HG02973 (cell line): Measurements from ENCODE around the gene LARP6.
"Not testable (repeated sequence)": the region's sequence is repeated elsewhere in the genome, so short reads cannot be mapped to it uniquely, and the experiment has no call there.

Experiments
- ATAC-seq: cut with Tn5 transposase; IDR thresholded peaks from one replicate; pipeline ENCODE4 v1.9.1; 2021; ENCODE audit warnings: moderate library complexity; ENCODE audit not compliant: unreplicated experiment

Gene LARP6

DNA sequence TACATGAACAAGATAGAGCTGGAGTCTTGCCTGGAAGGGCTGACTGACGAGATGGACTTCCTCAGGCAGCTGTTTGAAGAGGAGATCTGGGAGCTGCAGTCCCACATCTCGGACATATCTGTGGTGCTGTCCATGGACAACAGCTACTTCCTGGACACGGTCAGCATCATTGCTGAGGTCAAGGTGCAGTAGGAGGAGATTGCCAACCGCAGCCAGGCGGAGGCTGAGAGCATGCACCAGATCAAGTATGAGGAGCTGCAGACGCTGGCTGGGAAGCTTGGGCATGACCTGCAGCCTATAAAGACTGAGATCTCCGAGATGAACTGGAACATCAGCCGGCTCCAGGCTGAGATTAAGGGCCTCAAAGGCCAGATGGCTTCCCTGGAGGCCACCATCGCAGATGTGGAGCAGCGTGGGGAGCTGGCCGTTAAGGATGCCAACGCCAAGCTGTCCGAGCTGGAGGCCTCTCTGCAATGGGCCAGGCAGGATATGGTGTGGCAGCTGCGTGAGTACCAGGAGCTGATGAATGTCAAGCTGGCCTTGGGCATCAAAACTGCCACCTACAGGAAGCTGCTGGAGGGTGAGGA, 5.5 kb upstream of the LARP6 start:
- ATAC-seq, result no peak

GRCh38 chr15:70858614-70859321, 4.8 kb upstream of the LARP6 start:
- not testable (repeated sequence) for ATAC-seq

DNA sequence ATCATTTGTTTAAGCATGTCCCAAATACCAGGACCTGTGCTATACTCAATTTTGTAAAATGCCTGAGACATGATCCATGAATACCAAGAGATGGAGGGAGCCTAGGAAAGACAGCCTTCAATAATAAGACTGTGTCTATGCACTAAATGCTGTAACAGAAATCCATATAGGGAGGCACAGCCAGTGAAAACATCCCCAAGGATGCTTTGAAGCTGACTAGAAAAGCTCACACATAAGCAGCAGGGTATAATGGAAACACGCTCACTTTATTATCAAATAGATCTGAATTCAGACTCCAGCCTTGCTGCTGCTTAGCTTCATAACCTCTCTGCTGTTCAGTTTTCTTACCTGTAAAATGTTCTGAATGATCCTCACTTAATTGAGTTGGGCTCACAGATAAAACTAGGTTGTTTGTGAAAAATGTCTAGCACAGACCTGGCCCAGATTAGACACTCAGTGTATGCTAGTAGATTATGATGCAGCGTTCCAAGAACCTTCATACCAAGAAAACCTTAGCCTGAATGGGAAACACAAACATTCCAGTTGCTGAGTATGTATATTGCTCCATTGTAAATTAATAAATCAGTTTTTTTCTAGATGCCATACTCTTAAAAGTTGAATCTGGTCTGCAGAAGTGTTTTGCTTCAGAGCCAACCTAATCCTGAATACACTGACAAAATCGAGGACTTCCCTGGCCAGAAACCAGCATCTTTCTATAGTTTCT, 3.8 kb upstream of the LARP6 start:
- no peak for ATAC-seq

DNA sequence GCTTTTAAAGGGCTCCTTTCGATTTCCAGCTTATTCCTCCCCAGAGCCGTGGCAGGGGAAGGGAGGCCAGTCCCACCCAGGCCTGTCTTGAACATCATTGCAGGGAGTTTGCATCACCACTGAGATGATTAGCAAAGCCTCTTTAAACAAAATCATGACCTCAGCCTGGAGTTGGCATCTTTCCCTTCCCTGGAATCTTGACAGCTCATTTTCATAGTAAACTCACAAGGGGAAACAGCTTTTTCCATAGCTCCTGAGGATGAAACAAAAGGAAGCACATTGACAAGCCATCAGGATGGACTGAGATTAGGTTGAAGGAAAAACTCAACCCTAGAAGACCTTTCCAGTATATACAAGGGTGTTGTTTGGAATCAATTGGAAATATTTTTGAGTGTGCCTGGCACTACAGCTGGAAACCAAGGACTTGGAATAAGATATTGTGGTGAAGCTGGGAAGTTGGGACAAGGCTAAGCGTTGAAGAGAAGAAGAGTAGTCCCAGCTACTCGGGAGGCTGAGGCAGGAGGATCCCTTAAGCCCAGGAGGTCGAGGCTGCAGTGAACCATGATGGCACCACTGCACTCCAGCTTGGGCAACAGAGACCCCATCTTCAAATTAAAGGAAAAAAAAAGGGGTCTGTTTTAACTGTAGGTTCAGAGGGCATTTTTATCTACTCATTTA, 3.1 kb upstream of the LARP6 start:
- ATAC-seq, result no peak

DNA sequence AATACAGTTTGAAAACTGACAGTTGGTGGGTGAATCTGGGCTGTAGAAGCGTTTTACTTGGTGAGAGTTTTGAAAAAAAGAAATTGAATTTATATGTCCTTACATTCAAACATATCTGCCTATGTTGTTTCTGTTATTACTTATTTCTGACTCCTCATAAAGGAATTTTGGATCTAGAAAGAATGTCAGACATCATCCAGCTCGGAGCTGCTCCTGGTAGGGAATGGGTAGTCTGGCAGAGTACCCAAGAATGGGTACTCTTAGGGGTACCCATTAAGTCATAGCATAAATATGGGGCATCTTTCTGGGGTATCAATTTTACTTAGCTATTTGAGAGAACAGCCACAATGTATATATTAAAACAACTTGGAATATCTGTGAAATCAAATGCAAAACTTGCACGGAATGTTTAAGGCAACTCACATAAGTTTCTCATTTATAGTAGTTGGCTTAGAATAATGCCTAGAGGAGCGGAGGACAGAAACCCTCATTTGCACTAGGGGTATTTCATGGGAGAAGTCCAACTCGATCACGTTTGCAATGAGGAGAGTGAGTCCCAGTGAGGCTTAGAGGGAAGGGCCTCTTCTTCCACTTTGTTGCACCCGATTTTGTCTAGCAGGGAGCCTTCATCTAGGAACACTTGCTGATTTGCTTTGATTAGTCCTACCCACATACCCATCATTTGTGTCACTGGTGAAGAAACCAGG, 2.4 kb upstream of the LARP6 start:
- ATAC-seq, result no peak

GRCh38 chr15:70855764-70856163, 1.8 kb upstream of the LARP6 start:
- ATAC-seq, result no peak

DNA sequence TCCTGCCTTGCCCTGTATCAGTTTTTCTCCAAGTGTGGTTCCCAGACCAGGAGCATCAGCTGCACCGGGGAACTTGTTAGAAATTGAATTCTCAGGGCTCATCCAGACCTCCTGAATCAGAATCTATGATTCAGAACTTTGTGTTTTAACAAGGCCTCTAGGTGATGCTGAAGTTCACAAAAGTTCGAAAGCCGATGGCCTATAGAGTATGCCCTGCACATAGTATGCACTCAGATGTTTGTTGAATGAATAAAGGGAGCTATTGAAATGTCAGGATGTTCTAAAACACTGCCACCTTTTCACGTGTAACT, 664 bp upstream of the LARP6 start:
- no peak for ATAC-seq

DNA sequence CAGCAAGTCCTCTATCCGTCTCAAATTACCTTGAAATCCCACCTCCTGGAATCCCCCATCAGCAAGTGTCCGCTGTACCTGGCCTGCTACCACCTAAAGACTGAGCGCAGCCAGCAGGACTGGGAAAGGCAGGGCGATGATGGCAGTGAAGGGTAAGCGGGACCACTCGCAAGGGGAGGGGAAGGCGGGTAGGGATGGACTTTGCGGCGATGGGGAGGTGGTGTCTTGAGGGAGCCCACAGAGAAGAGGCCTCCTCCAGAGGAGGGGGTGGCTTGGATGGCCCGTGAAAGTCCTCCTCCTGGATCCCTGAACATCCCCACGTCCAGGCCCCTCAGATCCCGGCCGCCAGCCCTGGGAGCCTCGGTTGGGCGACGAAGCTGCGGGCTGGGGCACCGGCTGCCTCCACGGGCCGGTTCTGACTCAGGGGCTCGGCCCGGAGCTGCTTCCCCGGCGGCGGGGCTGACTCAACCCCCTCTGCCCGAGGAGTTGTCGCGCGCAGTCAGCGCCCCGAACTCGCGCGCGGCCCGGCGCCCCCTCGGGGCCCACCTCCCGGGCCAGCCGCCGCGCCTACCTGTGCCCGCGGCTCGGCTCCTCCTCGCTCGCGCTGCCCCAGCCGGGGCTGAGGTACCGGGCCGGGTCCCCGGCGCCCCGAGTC, 512 bp downstream of the LARP6 start:
- no peak for ATAC-seq

DNA sequence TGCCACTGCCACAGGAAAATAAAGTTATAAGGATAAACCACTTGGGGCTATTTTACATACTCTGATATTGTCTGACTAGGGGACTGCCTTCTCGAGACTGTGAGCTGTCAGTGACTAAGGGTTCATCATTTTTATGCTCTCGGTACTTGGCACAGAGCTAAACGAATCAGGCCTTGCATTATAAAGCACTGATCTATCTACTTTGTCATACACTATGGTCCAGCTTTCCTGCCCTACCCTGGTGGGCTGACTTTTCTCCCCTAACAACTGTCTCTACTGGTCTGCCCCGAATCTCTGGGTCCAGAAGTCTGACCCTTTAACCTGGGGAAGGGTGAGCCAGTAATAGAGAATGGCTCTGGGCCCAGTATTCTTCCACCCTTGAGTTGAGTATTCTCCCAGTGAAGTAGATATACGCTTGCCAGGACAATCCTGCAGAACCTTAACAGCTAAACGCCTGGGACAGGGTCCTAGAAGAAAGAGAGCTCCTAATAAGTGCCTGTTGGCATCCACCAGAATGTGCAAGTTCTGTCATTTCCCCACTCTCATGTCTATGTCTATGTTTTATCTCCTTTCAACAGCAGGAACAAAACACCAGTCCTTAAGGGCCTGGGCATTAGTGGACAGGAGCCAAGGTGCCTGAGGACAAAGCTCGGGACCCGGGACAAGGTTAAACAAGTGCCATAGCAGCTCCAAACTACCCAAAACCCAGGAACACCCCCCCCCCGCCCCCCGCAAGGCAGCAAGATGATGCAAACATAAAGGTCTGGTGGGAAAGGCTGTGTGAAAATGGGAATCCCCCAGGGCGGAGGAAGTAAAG, 1.2 kb downstream of the LARP6 start:
- no peak for ATAC-seq

DNA sequence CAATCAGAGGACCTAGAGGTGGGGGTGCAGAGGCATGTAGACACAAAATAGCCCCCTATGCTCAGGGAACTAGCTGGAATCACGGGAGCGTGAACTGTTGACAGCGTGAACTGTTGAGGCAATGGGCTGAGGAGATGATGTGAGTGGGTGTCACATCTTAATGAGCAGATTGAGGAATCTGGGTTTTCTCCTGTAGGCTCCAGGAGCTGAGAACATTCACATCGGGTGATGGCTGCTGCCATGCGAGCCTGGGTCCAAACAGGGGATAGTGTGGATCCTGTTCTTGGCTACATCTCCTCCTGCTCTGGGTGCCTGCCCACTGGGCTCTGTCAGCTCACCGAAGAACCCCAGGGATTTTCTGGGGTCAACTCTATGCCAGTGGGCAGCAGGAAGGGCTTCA, 2.1 kb downstream of the LARP6 start:
- no peak for ATAC-seq

GRCh38 chr15:70845602-70846360, 8.2 kb downstream of the LARP6 start:
- no peak for ATAC-seq

DNA sequence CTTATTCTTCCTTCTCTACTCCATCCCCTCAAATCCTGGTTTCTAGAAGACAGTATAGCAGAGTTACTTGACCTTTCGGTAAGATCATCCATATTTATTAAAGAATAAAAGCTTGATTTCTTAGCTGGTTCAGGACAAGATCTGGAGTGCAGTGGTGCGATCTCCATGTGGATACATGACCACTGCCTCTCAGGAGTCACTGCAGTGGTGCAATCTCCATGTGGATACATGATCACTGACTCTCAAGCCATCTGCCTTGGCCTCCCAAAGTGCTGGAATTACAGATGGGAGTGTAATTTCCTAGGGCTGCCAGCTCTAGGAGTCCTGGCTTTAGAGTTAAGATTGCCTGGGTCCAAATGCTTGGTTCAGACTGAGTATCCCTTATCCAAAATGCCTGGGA, 16.5 kb downstream of the LARP6 start:
- no peak for ATAC-seq

DNA sequence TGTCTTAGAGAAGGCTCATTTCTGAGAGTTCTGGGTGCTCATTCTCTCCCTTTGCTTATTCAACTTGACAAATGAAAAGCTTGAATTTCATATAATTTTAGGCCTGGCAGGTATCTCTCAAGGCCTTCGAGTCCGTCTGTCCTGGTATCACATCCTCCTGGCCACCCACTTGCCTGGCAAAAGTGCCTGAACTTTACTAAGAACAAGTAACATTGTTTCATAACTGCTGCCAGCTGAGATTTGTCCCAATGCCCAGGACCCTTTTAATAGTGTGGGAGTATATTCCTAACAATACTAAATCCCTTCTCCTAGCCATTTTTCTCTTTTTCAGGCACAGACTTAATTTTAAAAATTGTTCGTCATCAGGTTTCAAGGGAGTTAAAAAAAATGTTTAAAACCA, 18.1 kb downstream of the LARP6 start:
- no peak for ATAC-seq

DNA sequence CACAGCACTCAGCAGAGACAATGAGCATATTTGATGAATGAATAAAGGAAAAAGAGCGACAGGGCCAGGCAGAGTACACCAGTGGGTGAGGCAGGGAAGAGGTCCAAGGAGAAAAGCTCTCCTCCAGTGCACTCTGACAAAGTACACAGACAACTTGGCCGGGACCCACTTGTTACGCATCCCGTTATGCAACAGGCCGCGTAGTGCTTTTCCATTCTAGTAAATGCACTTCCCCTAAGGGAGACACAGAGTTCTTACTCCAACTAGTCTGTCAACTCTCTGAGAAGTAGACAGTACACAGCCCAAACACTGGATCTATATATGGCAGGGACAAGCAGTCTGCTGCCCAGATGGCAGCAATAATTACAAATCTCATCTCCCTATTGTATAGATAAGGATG, 18.5 kb downstream of the LARP6 start:
- no peak for ATAC-seq

DNA sequence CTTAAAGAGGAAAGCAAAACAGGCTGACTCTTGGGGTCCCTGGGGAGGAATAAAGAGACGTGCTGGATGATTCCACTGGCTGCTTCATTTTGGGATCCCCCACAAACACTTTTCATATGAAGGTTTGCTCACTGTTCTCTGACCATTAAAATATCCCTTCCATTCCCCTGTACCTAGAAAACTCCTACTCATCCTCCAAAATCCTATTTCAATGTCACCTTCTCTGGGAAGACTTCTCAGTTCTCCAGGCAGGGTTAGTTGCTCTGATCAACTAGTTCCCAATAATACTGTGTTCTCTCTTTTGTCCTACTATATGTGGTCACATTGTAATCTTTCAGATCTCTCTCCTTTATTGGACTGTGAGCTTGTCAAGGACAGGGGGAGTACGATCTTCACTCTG, 19.0 kb downstream of the LARP6 start:
- no peak for ATAC-seq

DNA sequence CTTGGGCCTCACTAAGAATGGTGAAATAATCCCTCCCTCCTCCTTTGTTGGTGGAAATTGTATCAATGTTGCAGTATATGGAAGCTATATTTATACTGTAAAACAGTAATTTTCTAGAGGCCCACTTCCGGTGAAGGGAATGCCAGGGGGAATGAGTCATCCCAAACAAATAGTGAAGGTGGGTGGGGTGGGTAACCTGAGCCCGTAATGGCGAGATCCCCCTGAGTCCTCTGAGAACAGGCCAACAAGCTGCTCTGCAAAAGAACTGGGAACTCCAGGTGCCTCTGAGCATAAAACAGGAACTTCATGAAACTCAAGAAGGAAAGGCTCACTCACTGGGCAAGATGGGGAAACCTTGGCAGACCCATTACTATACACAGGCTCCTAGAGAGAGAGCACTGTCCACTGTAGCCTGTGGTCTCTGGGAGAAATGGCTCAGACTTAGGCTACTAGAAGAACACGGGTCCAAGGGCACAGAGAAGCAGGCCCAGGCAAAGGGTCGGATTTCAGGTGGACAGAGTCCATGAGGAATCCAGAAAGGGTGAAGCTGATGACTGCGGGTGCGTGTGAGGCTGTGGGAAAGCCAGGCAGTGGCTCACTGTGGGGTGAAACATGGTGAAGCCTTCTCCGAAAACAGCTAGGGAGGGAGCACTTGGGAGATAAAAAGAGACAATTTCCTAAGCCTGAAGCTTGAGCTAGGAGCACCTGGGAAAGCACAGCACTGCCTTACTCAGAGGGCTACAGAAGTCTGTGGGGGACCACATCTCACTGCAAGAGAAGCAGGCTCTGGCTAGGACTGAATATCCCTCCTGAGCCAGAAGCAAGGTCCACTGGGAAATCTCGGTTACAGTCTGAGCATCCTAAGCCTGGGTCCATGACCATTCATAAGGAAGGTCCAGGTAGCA, 19.8 kb downstream of the LARP6 start:
- no peak for ATAC-seq

- ATAC-seq, result no peak
These were observed 20.5 kb downstream of the LARP6 start for GRCh38 chr15:70833422-70833821.

DNA sequence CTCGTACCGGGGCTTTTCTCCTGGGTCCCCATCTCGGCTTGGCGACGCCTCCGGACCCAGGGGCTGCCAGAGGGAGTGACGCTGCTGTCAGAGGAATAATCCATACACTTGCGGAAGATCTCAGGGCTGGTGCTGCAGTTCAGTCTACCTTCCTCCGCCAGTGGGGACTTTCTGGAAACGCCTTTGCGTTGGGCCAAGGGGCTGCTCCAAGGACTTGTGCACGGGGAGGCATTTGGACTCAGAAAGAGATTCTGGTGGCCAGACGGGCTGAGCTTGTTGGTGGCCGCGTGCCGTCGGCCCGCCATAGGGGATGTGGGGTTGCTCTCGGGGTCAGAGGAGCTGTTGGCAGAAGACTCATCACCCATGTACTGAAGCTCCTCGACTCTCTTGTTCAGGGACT, 21.8 kb downstream of the LARP6 start:
- no peak for ATAC-seq
